Prostate gland (tissue), 2 donors: ENCODE measurements around the gene MARCHF7. TPM values are rescaled to one million over a fixed set of nuclear protein-coding genes. Genes with fewer than 3 reads are reported as not detected.

Source experiments
- DNase-seq: peaks from one replicate; pipeline ENCODE4 v3.0.0-alpha.2; 2019; ENCODE audit warnings: low spot score
- H3K27ac ChIP-seq, 2 donors: fragments of 200-600 bp; sonication (generic); 2 replicates each; pipeline ENCODE4 v1.5.1; 2017 to 2019
- H3K27me3 ChIP-seq: fragments of 200-600 bp; sonication (generic); replicated peaks from 2 replicates; pipeline ENCODE4 v1.5.1; 2019; ENCODE audit not compliant: insufficient read depth
- H3K36me3 ChIP-seq, 2 donors: fragments of 200-600 bp; sonication (generic); 1 replicate in 1 of 2; 2 replicates in 1 of 2; pipeline versions ENCODE4 v1.5.1 to v1.8.1; 2017 to 2019
- H3K4me1 ChIP-seq: fragments of 200-600 bp; sonication (generic); replicated peaks from 2 replicates; pipeline ENCODE4 v1.5.1; 2019
- H3K4me3 ChIP-seq, 2 donors: fragments of 200-600 bp; sonication (generic); 2 replicates each; pipeline ENCODE4 v1.5.1; 2017 to 2019
- H3K9me3 ChIP-seq: fragments of 200-600 bp; sonication (generic); 2 replicates; pipeline ENCODE4 v1.5.1; 2017
- POLR2A ChIP-seq: fragments of 450-650 bp; IDR thresholded peaks from one replicate; pipeline ENCODE4 v1.6.1; 2016; ENCODE audit warnings: antibody characterized with exemption, mild to moderate bottlenecking
- POLR2AphosphoS5 ChIP-seq: sonication (generic); formaldehyde crosslinking; IDR thresholded peaks from one replicate; pipeline ENCODE4 v1.6.1; 2017; ENCODE audit warnings: antibody characterized with exemption
- WGBS: methylation state at CpG from one replicate; pipeline ENCODE4 v1.1.5; 2018; 5-methylcytosine and 5-hydroxymethylcytosine counted together
- intact Hi-C: fragments of 100-400 bp; cut with DNase I; formaldehyde crosslinking; loops from one replicate; pipeline ENCODE4 v1.14.2; 2022
- total RNA-seq, 2 donors: library from RNA; depleted of rRNA; stranded (reverse); fragments of >200 nt; gene quantifications; one replicate each; pipeline ENCODE4 v1.1.0, GENCODE V29; 2016
- TF ChIP-seq, protein P1 (sequence below), 4 experiments: fragments of 200-600 bp in 2 of 4; fragments of 450-650 bp in 2 of 4; sonication (generic) in 2 of 4; IDR thresholded peaks; 1 replicate in 3 of 4; 2 replicates in 1 of 4; pipeline ENCODE4 v1.5.1; 2016 to 2019; ENCODE audit warnings: antibody characterized with exemption in 4 of 4, mild to moderate bottlenecking in 2 of 4, moderate library complexity in 2 of 4

Gene MARCHF7
- total RNA-seq, 2 donors from 2014 or later: 60.7 to 119 TPM

DNA sequence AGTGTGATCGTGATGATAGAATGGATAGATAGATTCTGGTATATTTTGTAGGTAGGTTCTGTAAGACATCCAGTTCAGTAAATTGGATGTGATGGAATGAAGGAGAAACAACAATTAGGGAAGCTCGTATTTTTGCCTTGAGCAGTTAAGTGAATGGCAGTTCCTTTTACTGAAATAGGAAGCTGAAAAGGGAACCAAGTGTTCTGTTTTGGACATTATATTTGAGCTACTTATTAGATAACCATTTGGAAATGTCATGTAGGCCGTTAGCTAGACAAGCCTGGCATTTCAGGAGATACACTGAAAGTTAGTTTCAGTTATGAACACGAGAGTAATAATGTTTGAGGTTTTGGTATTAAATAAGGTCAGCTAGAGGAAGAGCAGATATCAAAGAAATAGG is 41.5 kb downstream of the MARCHF7 start:
- TF ChIP-seq, protein P1, sequence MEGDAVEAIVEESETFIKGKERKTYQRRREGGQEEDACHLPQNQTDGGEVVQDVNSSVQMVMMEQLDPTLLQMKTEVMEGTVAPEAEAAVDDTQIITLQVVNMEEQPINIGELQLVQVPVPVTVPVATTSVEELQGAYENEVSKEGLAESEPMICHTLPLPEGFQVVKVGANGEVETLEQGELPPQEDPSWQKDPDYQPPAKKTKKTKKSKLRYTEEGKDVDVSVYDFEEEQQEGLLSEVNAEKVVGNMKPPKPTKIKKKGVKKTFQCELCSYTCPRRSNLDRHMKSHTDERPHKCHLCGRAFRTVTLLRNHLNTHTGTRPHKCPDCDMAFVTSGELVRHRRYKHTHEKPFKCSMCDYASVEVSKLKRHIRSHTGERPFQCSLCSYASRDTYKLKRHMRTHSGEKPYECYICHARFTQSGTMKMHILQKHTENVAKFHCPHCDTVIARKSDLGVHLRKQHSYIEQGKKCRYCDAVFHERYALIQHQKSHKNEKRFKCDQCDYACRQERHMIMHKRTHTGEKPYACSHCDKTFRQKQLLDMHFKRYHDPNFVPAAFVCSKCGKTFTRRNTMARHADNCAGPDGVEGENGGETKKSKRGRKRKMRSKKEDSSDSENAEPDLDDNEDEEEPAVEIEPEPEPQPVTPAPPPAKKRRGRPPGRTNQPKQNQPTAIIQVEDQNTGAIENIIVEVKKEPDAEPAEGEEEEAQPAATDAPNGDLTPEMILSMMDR (IDR thresholded peaks at IDR 0.05): no peak
- TF ChIP-seq POLR2A: no peak
- TF ChIP-seq POLR2AphosphoS5: no peak
- 78% methylated on average over 4 of the region's 4 CpGs for WGBS
- Histone ChIP-seq H3K9me3 (no peaks in the 10 kb centered on the region), H3K4me3 (no peak overlapping the region), H3K27me3 (no peaks in the 10 kb centered on the region), H3K36me3 (no peaks in the 10 kb centered on the region), H3K27ac (no peak overlapping the region), H3K4me1 (no peaks in the 10 kb centered on the region)
- intact Hi-C loops: no loop called here
- no peak for DNase-seq

DNA sequence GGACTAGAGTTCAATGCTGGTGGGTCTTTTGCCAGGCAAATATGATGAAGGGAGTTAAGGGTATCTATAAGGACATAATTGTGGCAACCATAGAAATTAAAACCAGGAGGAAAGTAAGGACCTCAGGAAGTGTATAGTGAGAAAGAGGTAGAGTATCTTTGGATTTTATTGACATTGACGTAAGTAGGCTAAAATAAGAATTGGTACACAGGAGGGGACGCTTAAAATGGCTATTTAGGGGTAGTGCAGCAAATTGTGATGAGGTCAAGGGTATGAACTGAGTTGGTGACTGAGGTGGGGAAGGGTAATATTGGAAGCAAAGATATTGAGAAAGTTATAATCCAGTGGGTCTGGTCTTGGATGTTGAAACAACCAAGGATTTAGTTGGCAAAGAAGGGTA is 42.7 kb downstream of the MARCHF7 start:
- H3K27ac ChIP-seq: no peak overlapping the region
- H3K9me3 ChIP-seq: no peaks in the 10 kb centered on the region
- DNase-seq: no peak
- no peaks in the 10 kb centered on the region for H3K4me1 ChIP-seq
- 97% methylated on average over 2 of the region's 2 CpGs for WGBS
- intact Hi-C loops: no loop called here
- no peak overlapping the region for H3K4me3 ChIP-seq
- TF ChIP-seq, protein P1 (IDR thresholded peaks at IDR 0.05): no peak
- TF ChIP-seq POLR2AphosphoS5 (no peak), POLR2A (no peak)
- H3K27me3 ChIP-seq: no peaks in the 10 kb centered on the region
- no peaks in the 10 kb centered on the region for H3K36me3 ChIP-seq

DNA sequence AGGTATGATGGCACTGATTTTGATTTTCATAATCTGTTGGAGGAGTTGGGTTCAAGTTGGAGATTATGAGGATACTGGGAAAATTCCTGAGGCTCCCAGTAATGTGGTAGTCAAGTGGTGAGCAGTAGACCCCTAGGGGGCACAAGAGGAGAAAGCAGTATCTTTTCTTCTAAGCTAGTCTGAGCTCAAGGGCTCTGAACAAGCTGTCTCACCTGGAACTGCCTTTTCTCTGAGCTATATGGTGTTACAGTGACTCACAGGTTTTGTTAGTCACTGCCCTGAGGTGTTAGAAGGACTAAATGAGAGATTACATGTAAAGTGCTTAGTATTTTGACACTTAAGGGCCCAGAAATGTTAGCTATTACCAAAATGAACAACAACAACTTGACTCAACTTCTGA is 43.5 kb downstream of the MARCHF7 start:
- H3K4me3 ChIP-seq: no peak overlapping the region
- intact Hi-C loops: no loop called here
- H3K27me3 ChIP-seq: no peaks in the 10 kb centered on the region
- H3K9me3 ChIP-seq: no peaks in the 10 kb centered on the region
- H3K27ac ChIP-seq: no peak overlapping the region
- no peak for DNase-seq
- peaks cover 0 to 3% of the 10 kb centered on the region in 2 donors for H3K36me3 ChIP-seq
- no peaks in the 10 kb centered on the region for H3K4me1 ChIP-seq
- TF ChIP-seq, protein P1 (IDR thresholded peaks at IDR 0.05): no peak
- TF ChIP-seq POLR2AphosphoS5: no peak
- no peak for TF ChIP-seq POLR2A

DNA sequence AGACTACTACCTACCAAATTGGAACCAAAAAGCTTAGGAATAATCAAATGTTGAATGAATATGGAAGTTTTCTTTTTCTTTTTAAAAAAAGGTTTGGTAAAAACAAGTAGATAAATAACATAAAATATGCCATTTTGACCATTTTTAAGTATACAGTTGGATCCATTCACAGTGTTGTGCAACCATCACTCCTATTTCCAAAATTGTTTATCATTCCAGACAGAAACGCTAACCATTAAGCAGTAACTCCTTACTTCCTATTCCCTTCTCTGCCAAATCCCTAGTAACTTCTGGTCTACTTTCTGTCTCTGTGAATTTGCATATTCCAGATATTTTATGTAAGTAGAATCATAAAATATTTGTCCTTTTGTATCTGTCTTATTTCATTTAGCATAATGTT is 45.9 kb downstream of the MARCHF7 start:
- DNase-seq: no peak
- TF ChIP-seq POLR2AphosphoS5: no peak
- no peak for TF ChIP-seq POLR2A
- TF ChIP-seq, protein P1 (IDR thresholded peaks at IDR 0.05): no peak
- Histone ChIP-seq H3K9me3 (no peaks in the 10 kb centered on the region), H3K27ac (no peak overlapping the region), H3K4me1 (no peaks in the 10 kb centered on the region), H3K4me3 (no peak overlapping the region), H3K36me3 (peaks cover 0 to 6% of the 10 kb centered on the region in 2 donors), H3K27me3 (no peaks in the 10 kb centered on the region)
- intact Hi-C loops: no loop called here
- 79% methylated on average over 1 of the region's 1 CpG for whole genome bisulfite sequencing

DNA sequence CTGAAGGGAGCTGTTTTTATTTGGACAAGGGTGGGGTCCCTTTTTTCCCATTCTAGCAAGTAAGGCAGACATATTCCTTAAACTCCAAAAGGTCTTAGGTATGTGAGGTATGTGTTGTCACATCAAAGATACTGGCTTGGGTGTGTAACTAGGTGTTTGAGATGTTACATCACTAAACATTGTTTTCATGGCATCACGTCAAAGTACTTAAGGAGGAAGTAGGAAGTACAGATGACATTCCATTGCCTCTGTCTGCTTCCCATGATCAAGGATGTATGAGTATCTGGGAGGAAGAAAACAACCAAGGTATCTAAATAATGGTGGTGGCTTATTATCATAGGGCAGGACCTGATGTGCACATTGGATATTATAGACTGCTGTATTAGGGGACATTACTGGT is 46.4 kb downstream of the MARCHF7 start:
- peaks cover 0 to 6% of the 10 kb centered on the region in 2 donors for H3K36me3 ChIP-seq
- WGBS: 76% methylated on average over 1 of the region's 1 CpG
- no peak overlapping the region for H3K27ac ChIP-seq
- TF ChIP-seq POLR2A (no peak), POLR2AphosphoS5 (no peak)
- TF ChIP-seq, protein P1 (IDR thresholded peaks at IDR 0.05): no peak
- no peaks in the 10 kb centered on the region for H3K4me1 ChIP-seq
- intact Hi-C loops: no loop called here
- no peak for DNase-seq
- H3K9me3 ChIP-seq: no peaks in the 10 kb centered on the region
- no peaks in the 10 kb centered on the region for H3K27me3 ChIP-seq
- no peak overlapping the region for H3K4me3 ChIP-seq
